IPS DF 4.7 (cell line): ENCODE measurements around the gene WNK2.

Source experiments
- DNase-seq: peaks from one replicate; pipeline ENCODE4 v3.0.0-alpha.2; 2013; ENCODE audit warnings: low spot score; ENCODE audit errors: extremely low read depth

WNK2 gene

GRCh38 chr9:93185266-93186214 is 1.6 kb downstream of the WNK2 start:
- no peak for DNase-seq

DNA sequence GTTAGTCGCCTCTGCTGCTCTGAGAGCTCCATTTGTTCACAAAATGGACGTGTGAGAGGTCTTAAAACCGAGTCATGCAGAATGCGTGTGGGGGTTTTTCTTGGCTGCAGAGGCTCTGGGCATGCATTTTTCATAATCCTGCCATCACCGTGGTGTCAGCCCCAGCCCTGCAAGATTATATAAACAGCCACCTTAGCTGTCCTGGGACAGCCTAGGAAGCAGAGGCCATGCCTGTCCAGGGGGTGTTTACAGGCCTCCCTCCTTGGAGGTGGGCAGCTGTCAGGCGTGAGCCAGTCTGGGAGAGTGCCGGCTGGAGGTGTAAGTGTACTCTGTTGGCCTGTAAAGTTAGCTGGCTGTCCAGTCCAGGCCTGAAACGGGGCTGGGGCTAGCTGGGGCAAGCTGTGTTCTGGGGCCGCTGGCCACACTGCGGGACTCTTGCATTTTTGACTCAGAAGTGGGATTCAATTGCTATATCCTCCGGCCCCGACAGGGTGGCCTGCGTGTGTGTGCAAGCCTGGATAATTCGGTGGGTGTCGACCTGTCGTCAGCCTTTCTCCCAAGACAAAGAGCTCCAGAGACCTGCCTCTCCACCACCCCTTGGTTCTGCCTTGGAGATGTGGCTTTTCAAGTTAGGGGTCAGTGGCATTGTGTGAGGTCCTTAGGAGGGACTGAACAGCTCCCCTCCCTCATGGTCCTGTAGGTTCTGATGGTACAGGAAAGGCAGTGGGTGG is 2.4 kb downstream of the WNK2 start:
- DNase-seq, result no peak

DNA sequence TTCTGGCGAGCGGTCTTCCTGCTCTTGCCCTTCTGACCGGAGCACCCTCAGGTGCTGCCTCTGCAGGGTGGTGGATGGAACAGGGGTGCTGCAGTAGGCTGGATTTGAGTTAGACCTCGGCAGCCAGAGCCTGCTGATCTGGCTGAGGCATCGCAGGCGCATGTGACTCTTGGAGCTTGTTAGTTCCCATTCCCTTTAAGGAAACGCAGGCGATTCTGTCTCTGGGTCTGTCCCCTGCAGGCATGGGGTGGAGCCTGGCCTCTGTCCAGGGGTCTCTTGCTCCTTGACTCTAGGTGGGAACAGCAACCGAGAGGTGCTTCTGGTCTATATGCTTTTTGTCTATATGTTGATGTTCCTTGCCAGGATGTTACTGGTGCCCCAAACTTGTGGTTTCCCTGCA is 3.1 kb downstream of the WNK2 start:
- DNase-seq, result no peak

DNA sequence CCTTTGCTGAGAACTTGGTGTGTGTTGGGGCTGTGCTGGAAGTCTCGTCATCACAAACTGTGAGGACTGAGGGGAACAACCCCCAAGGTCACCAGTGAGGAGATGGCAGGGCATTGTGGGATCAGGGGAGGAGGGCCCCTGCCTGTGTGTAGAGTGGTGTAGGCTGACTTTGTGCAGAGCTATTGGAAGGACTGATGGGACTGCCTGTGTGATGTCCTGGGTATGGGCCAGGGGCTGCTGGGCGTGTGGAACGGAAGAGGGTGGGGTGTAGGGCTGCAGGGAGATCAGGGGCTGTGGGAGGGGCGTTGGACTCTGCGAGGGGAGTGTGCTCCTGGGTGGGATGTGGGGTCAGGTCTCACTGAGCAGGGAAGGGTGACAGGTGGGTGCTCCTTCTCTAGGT is 3.6 kb downstream of the WNK2 start:
- DNase-seq, result no peak

GRCh38 chr9:93188426-93189368 is 4.8 kb downstream of the WNK2 start:
- no peak for DNase-seq

- no peak for DNase-seq
These were observed 5.6 kb downstream of the WNK2 start for GRCh38 chr9:93189369-93190132.

DNA sequence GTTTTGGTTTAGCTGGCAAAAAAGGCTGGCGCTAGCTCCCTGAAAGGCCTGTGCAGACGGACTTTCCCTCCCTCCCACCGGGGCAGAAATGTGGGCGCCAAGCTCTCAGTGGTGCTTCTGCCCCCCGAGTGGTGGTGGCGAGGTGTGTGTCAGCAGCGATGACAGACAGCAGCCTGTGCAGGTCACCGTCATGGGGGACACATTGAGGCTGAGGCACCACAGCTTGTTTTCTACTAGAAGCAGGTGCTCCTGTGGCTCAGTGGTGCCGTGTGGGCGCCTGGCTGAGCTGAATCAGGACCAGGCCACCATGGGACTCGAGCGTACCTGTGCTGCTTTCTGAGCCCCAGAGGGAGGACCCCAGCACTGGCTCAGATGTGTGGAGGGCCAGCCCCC is 6.2 kb downstream of the WNK2 start:
- DNase-seq, result no peak

DNA sequence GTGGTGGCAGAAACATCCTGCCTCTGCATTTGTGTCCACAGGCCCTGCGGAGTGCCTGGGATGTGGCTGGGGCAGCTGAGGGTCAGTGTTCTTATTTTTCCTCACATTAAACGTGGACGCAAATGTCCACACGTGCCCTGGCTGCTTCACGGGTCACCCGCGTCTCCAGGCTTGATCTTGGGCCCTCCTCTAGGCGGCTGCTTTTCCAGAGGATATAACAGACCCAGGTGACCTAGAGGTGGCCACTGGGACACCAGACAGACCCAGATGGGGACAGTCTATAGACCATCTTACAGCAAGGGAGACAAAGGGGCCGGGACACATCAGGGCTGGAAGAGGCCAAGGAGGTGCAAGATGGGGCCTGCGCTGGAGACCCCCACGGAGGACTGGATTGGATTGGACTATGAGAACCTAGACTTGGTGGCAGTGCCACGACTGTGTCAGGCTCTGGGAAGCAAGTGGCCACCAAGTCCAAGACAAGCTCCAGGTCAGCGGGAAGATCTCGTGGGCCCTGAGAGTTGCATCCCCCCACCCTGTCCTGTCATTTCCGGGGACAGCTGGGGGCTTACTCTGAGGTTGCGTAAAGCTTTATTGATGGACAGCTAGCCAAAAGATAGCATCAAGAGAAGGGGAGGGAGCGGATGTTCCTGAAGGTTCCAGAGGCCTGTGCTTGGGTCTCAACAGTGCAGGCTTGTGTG is 6.9 kb downstream of the WNK2 start:
- no peak for DNase-seq

DNA sequence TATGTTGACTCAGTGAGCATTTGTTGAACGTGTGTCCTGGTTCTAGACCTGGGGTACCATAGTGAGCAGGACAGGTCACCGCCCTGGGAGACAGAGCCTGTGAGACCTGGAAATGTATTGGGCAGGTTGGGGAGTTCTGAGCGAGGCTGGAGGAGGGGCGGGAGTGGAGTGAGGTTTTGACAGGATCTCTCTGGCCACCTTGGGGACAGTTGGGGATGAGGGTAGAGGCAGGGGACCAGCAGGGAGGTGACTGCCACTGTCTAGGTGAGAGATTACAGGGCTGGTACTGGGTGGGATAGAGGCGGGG is 7.4 kb downstream of the WNK2 start:
- DNase-seq, result no peak

GRCh38 chr9:93192721-93193387 is 8.9 kb downstream of the WNK2 start:
- no peak for DNase-seq

GRCh38 chr9:93193388-93194220 is 9.7 kb downstream of the WNK2 start:
- no peak for DNase-seq

DNA sequence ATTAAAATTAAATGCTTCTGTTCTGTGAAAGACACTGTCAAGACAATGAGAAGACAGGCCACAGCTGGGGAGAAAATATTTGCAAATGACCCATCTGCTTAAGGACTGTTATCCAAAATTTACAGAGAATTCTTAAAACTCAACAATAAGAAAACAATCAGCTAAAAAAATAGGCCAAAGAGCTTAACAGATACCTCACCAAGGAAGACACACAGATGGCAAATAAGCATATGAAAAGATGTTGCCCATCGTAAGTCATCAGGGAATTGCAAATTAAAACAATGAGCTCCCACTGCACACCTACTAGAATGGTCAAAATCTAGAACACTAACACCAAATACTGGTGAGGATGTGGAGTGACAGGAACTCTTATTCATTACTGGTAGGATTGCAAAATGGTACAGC is 10.3 kb downstream of the WNK2 start:
- DNase-seq, result no peak

- no peak for DNase-seq
These were observed 10.7 kb downstream of the WNK2 start for GRCh38 chr9:93194641-93195040.

DNA sequence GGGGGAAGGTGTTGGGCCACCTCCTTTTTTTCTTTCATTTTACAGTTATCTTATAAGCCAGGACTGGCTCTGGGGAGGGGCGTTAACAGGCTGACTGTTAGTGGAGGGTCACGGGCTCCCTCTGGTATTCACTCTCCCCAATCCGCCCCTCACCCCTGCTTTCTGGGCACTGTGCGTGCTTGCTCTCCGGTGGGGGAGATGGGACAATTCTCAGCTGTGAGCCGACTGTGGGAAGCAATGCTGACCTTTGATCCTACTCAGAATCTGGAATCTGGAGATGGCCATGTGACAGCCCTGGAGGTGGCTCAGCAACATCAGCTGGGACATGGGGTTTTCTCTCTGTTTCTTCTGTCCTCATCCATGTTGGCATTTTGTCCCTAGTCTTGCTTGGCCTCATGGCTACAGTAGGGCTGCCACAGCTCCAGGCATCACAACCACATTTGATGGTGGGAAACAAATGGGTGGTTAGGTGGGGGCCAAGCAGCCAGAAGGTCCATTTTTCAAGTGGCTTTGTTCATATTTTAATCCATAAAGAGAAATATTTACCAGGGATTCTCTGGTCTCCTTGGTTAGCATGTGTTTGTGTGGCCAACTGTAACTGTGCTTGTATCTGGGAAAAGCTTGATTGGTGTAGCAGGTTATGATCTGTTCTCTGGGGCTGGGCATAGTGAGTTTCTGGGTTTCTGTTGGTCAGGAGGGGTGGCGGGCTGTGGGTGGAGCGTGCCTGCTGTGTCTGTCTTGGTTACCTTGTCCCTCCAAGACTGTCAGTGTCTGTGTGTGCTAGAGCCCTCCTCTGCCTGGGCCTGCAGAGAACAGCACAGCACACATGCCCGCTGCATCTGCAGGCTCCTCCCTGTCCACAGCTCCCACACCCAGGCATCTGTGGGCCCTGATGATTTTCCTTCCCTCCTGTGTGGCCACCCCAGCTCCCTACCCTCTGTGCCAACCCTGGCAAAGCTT is 12.4 kb downstream of the WNK2 start:
- DNase-seq, result no peak

GRCh38 chr9:93197670-93198069 is 13.7 kb downstream of the WNK2 start:
- DNase-seq, result no peak

DNA sequence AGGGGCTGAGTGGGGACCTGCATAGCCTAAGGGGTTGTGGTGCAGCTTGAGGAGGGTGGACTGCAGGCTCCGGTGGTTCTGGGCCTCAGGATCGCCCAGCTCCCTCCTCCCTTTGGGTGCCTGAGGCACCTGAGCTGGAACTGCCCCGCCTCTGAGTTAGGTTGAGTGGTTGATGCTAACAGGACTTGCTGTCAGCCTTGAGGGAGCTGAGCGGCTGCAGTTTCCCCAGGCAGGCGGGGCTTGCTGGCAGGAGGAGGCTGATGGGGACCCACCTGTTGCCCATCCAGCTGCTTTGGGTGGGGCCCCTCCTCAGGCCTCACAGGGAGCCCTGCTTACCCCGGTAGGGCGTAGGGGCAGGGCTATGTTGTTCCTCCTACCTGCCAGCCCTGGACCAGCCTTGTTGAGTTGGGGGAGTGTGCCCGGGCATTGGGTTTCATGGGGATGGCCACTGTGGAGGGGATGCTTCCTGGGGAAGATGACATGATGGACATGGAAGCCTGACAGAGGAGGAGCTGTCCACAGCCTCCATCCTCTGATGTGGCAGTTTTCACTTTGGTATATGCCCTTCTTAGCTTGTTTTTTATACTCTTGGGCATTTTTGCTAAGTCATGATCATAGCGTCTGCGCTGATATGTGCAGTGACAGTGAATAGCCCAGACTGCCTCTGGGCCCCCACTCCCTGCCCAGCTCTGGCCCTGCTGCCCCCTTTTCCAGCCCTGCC is 14.3 kb downstream of the WNK2 start:
- no peak for DNase-seq
